ENCODE data around the gene EDC4. TPM values are rescaled to one million over a fixed set of nuclear protein-coding genes. Genes with fewer than 3 reads are reported as not detected.

The EDC4 gene
- polyA plus RNA-seq, result 66.0 and 81.7 TPM in 2 replicates
- polyA minus RNA-seq, result 65.9 and 83.8 TPM in 2 replicates

GRCh38 chr16:67872631-67873434, at the start of gene EDC4:
TSS of gene EDC4 (plus strand) at chr16:67873052. CDS start at chr16:67873262, 210 bp downstream.
- Histone ChIP-seq H3K9me3 (ENCODE audit: low read length) (no peaks in the 10 kb centered on the region), H3K79me2 (replicated peaks; ENCODE audit: insufficient read depth, low read length) (peaks cover 26% of the 10 kb centered on the region), H3K36me3 (ENCODE audit: insufficient read depth, low read length) (no peaks in the 10 kb centered on the region), H3K27me3 (ENCODE audit: insufficient read depth, low read depth, low read length) (no peaks in the 10 kb centered on the region), H3K9me2 (ENCODE audit: insufficient read depth, low read length) (no peaks in the 10 kb centered on the region), H3F3A (ENCODE audit: insufficient read depth, low read length, poor library complexity, severe bottlenecking) (no peaks in the 10 kb centered on the region), H3K4me3 (ENCODE audit: low read length) (peak within 1 kb of the TSS; percentile 87), H3K9ac (ENCODE audit: low read length) (peak within 1 kb of the TSS; percentile 88), H4K20me1 (ENCODE audit: insufficient read depth) (no peaks in the 10 kb centered on the region), H3K27ac (ENCODE audit: low read length) (peak within 1 kb of the TSS; percentile 60), H3K4me2 (ENCODE audit: low read length) (peak within 1 kb of the TSS; percentile 72), H2AFZ (ENCODE audit: low read depth, low read length) (peak within 1 kb of the TSS; percentile 41)
- TF ChIP-seq REST (IDR thresholded peaks at IDR 0.05; ENCODE audit: borderline replicate concordance), result no peak
- peak; percentile 71 for TF ChIP-seq MXI1 (conservative IDR thresholded peaks at IDR 0.05; ENCODE audit: poor library complexity, severe bottlenecking)
- peak; percentile 84 for TF ChIP-seq POLR2AphosphoS5 (IDR thresholded peaks at IDR 0.05)
- no peak for TF ChIP-seq CTCF (IDR thresholded peaks at IDR 0.05; ENCODE audit: poor library complexity, severe bottlenecking)
- peak; percentile 26 for TF ChIP-seq EP300 (conservative IDR thresholded peaks at IDR 0.05; ENCODE audit: poor library complexity, severe bottlenecking)
- TF ChIP-seq TAF1 (IDR thresholded peaks at IDR 0.05; ENCODE audit: low read depth), result no peak

- no peaks in the 10 kb centered on the region for H3F3A ChIP-seq (ENCODE audit: insufficient read depth, low read length, poor library complexity, severe bottlenecking)
- no peaks in the 10 kb centered on the region for H3K79me2 ChIP-seq (replicated peaks; ENCODE audit: insufficient read depth, low read length)
- no peaks in the 10 kb centered on the region for H3K36me3 ChIP-seq (ENCODE audit: insufficient read depth, low read length)
- no peaks in the 10 kb centered on the region for H4K20me1 ChIP-seq (ENCODE audit: insufficient read depth)
- H3K27ac ChIP-seq (ENCODE audit: low read length), result no peak overlapping the region
- H3K4me2 ChIP-seq (ENCODE audit: low read length), result no peak overlapping the region
- H3K4me3 ChIP-seq (ENCODE audit: low read length), result no peak overlapping the region
- no peak overlapping the region for H2AFZ ChIP-seq (ENCODE audit: low read depth, low read length)
- H3K9ac ChIP-seq (ENCODE audit: low read length), result no peak overlapping the region
- no peaks in the 10 kb centered on the region for H3K9me2 ChIP-seq (ENCODE audit: insufficient read depth, low read length)
- no peaks in the 10 kb centered on the region for H3K27me3 ChIP-seq (ENCODE audit: insufficient read depth, low read depth, low read length)
- TF ChIP-seq POLR2AphosphoS5 (IDR thresholded peaks at IDR 0.05) (no peak), MXI1 (conservative IDR thresholded peaks at IDR 0.05; ENCODE audit: poor library complexity, severe bottlenecking) (no peak), EP300 (conservative IDR thresholded peaks at IDR 0.05; ENCODE audit: poor library complexity, severe bottlenecking) (no peak), REST (IDR thresholded peaks at IDR 0.05; ENCODE audit: borderline replicate concordance) (no peak), EZH2 (IDR thresholded peaks at IDR 0.05; ENCODE audit: borderline replicate concordance, insufficient read depth, low read length, poor library complexity, severe bottlenecking) (no peak), SMC3 (conservative IDR thresholded peaks at IDR 0.05; ENCODE audit: poor library complexity) (no peak), CTCF (IDR thresholded peaks at IDR 0.05; ENCODE audit: poor library complexity, severe bottlenecking) (no peak), TAF1 (IDR thresholded peaks at IDR 0.05; ENCODE audit: low read depth) (no peak), RAD21 (conservative IDR thresholded peaks at IDR 0.05) (no peak)
- no peaks in the 10 kb centered on the region for H3K9me3 ChIP-seq (ENCODE audit: low read length)
Observed at GRCh38 chr16:67825119-67825518, 47.7 kb upstream of the EDC4 start.

All from neural cell (in vitro differentiated cells).